HT1080 (cell line): Measurements from ENCODE around the gene PRKN. TPM values are rescaled to one million over a fixed set of nuclear protein-coding genes. Genes with fewer than 3 reads are reported as not detected.
A peak's percentile ranks its signal among the peaks of the same experiment; 100 is the strongest.
"Not testable (repeated sequence)": the region's sequence is repeated elsewhere in the genome, so short reads cannot be mapped to it uniquely, and the experiment has no call there.

Experiments used
- DNase-seq: peaks from one replicate; pipeline ENCODE4 v3.0.0-alpha.2; 2015; ENCODE audit warnings: low read depth
- total RNA-seq: library from RNA; depleted of rRNA; stranded (reverse); fragments of >200 nt; shearing (Covaris generic); gene quantifications from 2 replicates; pipeline ENCODE4 v1.2.3, GENCODE V29; 2014

Gene PRKN
- total RNA-seq, 1 experiment from 2014 or later = not detected

DNA sequence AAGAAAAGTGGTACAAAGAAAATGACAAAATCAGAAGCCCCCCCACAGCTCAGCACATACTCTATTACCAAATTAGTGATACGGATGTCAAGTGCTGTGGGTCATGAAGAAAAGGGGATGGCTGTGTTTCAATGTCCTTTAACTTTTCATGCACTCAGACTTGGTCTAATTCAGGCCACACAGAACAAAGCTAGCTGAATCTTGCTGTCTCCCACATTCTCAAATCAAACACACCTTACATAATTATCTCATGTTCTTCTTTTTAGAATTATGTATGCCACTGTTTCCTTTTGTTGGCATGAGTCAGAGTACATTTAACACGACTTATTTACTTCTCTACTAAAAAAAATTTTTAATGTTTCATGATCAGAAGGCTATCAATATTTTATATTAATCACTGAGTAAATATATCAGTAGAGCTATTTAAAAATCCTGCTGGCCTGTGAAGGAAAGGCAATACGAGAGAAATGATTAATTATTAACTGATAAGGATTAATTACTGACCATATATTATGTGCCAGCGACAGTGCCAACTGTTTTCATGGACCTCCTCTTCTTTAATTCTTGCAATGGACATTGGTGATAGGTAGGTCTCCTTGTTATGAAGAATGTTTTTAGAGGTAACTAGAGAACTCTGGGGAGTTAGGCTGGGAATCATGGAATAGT is 857.2 kb downstream of the PRKN start:
- no peak for DNase-seq

DNA sequence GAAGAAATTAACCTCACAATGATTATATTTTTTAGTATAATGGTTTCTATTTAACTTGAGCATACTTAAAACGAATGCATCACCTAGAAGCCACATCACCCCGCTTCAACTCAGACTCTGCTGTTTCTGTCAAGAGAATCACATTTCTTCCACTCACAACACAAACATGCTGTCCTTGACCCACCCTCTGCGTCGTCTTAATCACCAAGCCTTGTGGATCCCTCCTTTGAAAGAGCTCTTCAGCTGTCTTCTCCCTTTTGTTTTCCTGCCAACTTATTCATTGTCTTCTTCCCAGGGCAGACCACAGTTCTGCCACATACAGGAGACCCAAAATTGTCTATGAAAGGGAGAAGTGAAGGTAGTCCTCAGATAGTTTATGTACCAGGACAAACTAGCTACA is 858.1 kb downstream of the PRKN start:
- DNase-seq = no peak

DNA sequence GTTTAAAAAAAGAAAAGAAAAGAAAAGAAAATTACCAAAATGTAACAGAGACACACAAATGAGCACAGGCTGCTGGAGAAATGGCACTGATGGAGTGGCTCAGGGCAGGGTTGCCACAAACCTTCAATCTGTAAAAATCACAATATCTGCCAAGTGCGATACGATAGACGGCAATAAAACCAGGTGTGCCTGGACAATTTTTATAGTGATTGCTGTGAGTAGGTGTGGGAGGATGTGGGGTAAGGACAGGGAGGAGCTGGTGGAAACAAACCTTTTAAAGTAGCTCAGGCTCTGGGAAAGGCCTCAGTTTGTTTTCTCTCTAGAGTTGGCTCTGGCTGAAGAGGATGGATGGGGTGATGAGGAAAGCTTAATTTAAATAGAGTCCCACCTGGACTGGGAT is 861.0 kb downstream of the PRKN start:
- DNase-seq = no peak

DNA sequence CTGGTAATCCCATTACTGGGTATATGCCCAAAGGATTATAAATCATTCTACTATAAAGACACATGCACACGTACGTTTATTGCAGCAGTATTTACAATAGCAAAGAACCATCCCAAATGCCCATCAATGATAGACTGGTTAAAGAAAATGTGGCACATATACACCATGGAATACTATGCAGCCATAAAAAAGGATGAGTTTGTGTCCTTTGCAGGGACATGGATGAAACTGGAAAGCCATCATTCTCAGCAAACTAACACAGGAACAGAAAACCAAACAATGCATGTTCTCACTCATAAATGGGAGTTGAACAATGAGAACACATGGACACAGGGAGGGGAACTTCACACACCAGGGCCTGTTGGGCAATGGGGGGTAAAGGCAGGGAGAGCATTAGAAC is 866.5 kb downstream of the PRKN start:
- DNase-seq = not testable (repeated sequence)

DNA sequence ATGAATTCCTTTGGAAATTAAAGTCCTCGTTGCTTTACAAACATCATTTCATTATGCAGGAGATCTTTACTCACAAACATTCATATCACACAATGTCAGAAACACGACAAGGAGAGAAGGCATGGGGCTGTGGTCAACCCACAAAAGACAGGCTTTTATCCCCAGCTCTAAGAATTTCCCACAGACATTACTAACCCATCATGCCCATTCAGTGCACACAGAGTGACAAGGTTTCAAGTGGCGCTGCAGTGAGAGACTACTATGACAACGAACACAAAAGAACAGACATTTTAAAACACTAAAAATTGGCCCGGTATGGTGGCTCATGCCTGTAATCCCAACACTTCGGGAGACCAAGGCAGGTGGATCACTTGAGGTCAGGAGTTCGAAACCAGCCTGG is 873.9 kb downstream of the PRKN start:
- DNase-seq = no peak

DNA sequence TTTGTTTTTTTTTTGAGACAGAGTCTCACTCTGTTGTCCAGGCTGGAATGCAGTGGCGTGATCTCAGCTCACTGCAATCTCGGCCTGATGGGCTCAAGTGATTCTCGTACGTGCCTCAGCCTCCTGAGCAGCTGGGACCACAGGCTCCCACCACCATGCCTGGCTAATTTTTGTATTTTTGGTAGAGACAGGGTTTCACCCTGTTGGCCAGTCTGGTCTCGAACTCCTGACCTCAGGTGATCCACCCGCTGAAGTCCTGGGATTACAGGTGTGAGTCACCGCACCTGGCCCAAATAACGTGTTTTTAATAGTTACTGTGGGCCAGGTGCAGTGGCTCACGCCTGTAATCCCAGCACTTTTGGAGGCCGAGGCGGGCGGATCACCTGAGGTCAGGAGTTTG is 876.1 kb downstream of the PRKN start:
- not testable (repeated sequence) for DNase-seq

DNA sequence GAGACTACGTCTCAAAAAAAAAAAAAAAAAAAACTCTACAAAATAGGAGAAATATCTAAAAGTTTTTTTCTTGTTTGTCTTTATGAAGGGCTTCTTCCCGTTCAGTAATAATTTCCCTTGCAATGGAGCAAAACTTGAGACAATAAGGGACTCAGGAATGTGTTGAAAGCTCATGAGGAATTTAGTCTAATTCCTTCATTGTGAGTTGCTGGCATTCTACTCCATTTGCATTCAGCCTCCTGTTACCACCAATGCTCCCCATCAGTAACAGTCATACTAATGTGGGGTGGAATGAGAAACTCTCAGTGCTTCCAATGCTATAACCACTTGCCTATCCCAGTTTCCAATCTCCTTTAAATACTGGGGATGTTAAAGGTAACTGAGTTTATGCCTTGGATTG is 877.0 kb downstream of the PRKN start:
- DNase-seq = no peak

DNA sequence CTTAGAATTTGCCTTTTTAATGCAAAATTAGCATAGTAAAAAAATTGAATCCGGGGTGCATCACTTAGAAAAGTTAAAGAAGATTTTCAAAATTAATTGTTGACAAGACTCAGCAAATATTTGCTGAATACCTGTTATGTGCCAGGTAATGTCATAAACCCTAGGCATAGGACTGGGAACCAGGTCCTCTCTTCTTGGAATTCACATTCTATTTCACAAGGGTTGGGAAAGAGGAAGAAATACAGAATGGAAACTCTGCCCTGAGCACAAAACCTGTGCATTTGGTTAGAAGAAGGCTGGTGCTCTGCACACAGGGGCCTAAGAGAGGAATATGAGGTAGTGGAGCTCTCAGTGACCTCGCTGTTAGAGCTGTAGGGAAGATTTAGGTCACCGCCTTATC is 879.9 kb downstream of the PRKN start:
- no peak for DNase-seq

DNA sequence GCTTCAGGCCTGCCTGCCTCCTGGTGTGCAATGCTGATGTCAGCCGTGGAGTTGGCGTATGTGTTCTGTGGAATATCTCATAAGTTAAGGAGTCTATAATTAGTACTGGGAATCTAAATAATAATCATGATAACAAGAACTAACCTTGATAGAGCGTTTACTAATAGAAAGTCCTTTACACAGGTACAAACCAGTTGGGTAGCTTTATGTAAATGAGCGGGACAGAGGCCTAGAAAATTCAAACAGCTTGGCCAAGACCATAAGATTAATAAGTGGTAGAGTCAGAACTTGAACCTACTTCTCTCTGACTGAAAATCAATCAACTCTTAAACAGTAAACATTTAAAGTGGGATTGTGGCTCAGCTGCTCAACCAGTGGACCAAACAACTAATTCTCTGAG is 882.8 kb downstream of the PRKN start:
- no peak for DNase-seq

DNA sequence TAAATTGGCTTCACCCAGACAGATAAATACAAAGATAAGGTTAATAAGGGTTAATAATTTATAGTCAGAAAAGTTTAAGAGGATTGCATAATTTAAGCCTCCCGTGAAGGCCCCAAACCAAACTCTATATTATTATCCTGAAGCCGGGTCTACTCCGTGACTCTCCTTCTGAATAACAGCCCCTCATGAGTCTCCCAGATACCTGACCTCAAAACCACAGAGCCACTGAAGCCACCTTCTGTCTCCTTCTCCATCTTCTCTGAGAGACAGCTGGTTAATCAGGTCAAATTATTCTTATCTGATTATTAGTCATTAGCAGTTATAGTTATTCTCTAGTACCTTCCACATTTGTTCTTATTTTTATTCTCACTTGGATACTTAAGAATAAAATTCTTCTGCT is 884.5 kb downstream of the PRKN start:
- no peak for DNase-seq

DNA sequence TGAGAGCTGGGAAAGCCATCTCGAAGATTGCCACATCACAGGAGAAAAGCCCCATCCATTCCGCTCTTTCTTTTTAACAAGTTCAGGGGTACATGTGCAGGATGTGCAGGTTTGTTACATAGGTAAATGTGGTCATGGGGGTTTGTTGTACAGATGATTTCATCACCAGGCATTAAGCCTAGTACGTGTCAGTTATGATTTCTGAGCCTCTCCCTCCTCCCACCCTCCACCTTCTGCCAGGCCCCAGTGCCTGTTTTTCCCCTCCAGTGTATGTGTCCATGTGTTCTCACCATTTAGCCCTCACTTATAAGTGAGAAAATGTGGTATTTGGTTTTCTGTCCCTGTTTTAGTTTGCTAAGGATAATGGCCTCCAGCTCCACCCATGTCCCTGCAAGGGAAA is 887.2 kb downstream of the PRKN start:
- no peak for DNase-seq

DNA sequence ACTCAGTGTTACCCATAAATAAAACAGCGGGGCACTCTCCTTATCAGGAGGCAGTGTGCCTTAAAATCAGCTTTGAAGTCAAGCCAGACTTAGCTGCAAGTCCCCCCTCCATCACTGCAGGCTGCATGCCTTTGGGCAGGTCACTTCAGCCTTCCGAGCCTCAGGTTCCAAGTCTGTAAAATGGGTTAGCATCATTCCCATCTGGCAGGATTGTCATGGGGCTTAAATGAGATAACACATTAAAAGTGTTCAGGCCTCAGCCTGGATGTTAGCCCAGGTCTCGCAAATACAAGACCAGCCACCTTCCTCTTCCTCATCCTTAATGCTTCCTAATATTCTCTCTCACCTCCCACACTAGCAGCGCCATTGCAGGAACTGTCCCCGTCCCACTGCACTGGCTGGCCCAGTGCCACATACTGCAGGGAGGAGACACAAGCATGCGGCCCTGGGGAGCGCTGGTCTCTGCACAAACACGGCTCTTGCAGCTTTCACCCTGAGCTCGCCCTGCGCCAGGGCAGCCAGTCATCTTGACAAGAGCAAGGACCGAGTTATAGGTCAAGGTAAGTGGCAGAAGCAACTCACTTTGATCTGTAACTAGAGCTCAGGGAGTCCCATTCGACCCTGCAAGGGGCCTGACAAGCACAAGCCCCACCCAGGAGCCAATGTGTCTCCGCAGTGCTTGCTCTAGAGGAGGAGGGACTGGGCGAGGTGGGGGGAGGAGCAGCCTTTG is 889.1 kb downstream of the PRKN start:
- DNase-seq = no peak

DNA sequence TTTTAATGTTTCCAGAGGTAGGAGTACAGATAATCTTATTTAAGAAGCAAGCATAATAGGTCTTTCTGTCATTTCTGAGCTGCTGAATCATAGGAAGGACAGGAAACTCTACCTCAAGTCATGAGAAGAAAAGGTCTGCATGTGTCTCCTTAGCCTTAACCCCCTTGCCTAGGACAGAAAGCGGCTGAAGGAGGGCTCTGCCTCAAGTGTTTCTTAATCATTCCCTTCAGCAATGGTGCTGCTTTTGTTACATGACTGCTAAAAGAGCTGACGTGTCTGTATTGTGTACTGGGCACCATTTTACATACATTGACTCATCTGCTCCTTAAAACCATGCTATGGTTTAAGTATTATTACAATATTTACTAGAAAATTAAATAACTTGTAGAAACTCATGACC is 889.7 kb downstream of the PRKN start:
- DNase-seq = peak; percentile 62

DNA sequence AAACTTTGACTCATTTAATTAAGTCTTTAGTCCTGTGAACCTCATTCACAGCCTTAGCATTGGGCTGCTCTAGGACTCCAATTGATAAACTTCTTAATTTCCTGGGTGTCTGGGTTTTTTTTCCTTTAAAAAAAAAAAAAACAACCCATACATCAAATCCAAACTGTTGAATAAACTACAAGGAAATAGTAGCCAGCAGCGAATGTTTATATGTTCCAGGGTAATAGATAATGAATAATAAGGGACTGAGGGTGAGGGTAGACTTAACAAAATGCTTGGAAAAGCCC is 890.2 kb downstream of the PRKN start:
- no peak for DNase-seq

DNA sequence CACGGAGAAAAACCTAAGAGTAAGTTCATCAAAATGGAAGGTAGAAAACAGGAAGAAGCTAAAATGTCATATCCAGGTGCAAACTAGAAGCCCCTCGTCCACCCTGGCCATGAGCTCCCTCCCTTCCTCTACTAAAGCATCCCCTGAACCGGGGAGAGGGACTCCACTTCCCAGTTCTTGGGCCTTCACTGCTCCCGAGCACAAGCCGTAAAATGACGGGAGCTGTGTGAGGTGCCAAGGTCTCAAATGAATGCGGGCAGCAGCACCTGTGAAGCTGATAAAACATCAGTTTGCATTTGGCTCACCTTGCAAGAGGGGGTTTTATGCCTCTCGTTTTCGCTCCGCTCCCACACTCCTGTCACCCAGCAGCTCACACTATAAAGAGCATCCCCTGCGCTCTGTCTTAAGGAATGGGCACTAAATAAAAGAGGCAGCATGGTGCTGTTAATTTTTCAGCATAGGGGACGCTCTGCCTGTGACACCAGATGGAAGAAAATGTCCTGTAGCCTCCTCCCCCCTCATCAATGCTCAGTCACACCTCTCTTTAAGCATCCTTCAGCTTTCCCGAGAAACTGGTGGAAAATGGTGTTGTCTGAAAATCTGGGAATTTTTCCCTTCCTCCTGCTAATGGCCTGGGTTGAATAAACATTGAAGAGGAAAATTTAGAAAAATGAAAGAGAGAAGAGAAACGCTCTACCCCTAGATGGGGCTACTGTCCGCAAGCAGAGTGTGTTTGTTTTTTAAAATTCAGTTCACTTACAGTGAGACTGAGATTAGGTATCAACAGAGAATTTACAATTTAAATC is 890.7 kb downstream of the PRKN start:
- DNase-seq = peak; percentile 25

DNA sequence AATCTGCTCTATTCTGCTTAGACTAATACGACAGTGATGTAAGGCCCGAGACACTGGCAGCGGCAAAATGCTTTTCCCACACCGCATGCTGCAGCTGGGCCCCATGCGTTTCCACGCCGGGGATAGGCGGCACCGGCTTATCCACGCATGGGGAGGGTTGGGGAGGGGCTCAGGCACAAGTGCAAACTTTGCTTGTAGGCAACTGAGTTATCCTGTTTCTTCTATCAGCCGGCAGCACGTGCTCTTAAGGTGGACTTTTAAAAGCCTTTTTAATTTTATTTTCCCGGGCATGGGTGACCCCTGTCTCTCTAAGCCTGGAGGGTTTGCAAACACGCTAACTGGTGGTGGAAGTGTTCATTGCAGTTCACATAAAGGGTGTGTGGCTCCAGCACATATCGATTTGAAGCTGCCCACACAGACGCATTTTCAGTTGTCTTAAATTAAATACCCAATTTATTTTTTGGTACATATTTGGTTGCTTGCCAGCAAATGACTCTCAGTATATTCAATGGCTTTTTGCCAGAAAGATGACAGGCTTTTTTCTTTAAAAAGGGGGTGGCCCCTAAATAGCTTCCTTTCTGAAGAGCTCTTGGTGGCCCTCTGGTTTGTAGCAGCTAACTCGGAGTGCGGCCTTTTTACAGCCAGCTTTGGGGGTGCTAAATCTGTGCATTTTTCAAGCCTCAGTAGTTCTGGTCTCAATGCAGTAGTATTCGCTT is 891.9 kb downstream of the PRKN start:
- DNase-seq = no peak

DNA sequence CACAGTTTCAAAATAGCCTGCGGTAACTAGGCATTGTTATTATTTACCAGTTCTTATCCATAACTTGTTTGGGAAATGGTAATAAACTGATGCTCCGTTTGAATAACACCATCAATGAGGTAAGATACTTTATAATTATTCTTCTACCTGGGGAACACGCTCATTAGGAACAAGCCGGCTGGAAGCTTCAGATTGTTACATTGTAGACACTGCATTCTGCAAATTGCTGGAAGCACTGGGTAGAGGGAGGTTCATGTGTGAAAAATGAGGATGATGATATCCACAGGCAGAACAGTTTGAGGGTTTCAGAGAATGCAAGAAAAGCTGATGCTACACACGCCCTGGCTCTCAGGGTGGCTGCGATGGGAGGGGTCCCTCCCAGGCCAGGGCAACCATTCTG is 893.1 kb downstream of the PRKN start:
- DNase-seq = no peak

DNA sequence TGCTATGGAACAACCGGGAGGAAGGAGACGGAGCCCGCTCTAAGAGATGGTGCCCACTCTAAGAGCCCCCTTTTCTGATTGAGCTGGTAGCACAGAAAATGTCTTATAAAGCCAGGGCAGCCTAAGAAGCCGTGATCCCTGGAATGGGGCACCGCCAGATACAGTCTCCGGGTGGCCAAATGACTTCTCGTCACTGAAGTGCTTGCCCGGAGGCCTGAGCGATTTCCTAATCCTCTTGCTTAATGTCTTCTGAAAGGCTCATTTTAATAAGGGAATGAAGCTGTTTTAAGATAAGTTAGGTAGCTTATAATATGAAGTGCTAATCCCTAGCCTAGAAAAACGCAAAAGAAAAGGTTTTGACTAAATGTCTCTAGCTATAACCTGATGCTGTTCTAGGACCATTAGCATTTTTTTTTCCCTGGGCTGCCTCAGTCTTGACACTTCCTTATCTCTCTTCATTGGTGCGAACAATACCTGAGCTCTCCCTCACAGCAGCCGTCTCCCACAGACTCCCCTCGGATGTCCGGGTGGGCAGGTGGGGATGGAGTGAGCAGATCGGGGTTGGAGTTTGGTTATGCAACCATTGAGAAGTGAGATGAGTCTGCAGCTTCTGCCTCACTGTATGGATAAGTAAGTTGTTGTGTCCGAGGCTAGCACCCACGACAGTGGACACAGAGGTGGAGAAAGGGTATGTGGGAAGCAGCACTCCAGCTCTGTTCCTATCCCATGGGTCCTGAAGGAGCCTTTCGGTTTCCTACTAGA is 894.3 kb downstream of the PRKN start:
- DNase-seq = no peak

DNA sequence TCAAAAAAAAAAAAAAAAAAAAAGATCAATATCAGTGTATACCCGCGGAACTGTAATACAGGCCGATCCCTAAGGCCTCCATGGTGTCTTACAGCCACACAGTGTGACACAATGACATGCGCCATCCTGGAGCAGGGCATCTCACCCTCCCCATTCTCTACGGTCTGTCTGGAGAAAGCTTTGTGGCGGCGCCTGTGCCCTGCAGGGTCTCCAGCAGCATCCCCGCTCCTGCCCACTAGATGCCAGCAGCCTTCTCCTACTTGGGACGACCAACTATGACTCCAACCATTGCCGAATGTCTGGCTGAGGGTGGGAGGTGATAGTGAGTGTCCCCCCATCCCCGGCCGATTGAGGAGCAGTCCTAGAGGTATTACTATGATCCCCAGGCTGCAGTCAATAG is 894.9 kb downstream of the PRKN start:
- no peak for DNase-seq

DNA sequence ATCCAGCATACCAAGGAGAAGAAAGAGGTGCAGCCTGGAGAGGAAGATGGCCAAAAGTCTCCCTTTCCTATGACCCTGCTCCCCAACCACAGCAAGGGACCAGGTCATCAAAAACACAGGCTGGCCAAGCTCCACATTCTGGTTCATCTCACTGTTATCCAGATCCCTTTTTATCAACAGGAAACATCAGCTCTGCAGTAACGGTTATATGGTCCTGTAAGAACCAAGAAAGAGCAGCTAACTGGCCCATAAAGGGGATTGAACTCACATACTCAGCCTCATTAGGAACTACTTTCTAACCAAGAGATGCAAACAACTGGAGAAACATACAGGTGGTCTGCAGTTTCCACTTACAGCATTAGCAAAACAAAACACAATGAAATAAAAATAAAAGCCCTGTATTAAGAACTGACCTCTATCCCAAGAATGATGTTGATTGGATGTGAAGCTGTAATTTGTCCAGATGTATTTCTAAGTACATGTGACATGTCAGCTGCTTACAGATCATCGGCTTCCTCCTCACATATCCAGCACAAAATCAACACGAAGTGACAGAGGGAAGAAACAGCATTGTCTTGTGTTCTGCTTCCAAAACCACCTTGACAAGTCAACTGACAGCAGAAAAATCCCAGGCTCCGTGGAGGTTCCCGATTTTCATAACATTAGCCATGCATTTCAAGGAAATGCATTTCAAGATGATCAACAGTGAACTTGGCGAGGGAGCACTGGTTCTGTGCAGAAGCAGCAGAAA is 896.5 kb downstream of the PRKN start:
- no peak for DNase-seq
